EL (cell line): ENCODE measurements around the gene LRBA.

Source experiments
- DNase-seq: peaks from one replicate; pipeline ENCODE4 v3.0.0-alpha.2; 2016

Gene LRBA

GRCh38 chr4:150345207-150345744 is 669.8 kb downstream of the LRBA start:
- no peak for DNase-seq

- DNase-seq: no peak
Observed at GRCh38 chr4:150343796-150344195, 671.3 kb downstream of the LRBA start.

- DNase-seq: no peak
Observed at GRCh38 chr4:150342945-150343344, 672.1 kb downstream of the LRBA start.

GRCh38 chr4:150337734-150338133 is 677.4 kb downstream of the LRBA start:
- DNase-seq: peak; percentile 22

GRCh38 chr4:150336676-150337412 is 678.2 kb downstream of the LRBA start:
- no peak for DNase-seq

- no peak for DNase-seq
Observed at GRCh38 chr4:150332961-150333360, 682.1 kb downstream of the LRBA start.

- DNase-seq: no peak
Observed at GRCh38 chr4:150332086-150332485, 683.0 kb downstream of the LRBA start.

GRCh38 chr4:150329373-150329772 is 685.7 kb downstream of the LRBA start:
- no peak for DNase-seq

GRCh38 chr4:150328496-150328895 is 686.6 kb downstream of the LRBA start:
- DNase-seq: no peak

- DNase-seq: no peak
Observed at GRCh38 chr4:150327262-150327780, 687.8 kb downstream of the LRBA start.

GRCh38 chr4:150325872-150326271 is 689.2 kb downstream of the LRBA start:
- no peak for DNase-seq

GRCh38 chr4:150323406-150324325 is 691.4 kb downstream of the LRBA start:
- no peak for DNase-seq

GRCh38 chr4:150322646-150323045 is 692.4 kb downstream of the LRBA start:
- DNase-seq: no peak

- DNase-seq: no peak
Observed at GRCh38 chr4:150321113-150321512, 694.0 kb downstream of the LRBA start.

GRCh38 chr4:150318971-150319370 is 696.1 kb downstream of the LRBA start:
- DNase-seq: no peak

- no peak for DNase-seq
Observed at GRCh38 chr4:150318527-150318926, 696.6 kb downstream of the LRBA start.

GRCh38 chr4:150316332-150317205 is 698.5 kb downstream of the LRBA start:
- no peak for DNase-seq

- DNase-seq: no peak
Observed at GRCh38 chr4:150315691-150316090, 699.4 kb downstream of the LRBA start.

GRCh38 chr4:150315175-150315574 is 699.9 kb downstream of the LRBA start:
- no peak for DNase-seq

- DNase-seq: no peak
Observed at GRCh38 chr4:150314031-150314430, 701.1 kb downstream of the LRBA start.

- peak; percentile 71 for DNase-seq
Observed at GRCh38 chr4:150310159-150310895, 704.8 kb downstream of the LRBA start.
